GM12878 (cell line): Measurements from ENCODE around the gene C1QTNF9. TPM values are rescaled to one million over a fixed set of nuclear protein-coding genes. Genes with fewer than 3 reads are reported as not detected.

ENCODE experiments used
- ATAC-seq: fragments of 200-7000 bp; cut with Tn5 transposase; 3 replicates; pipeline ENCODE4 v1.9.1; 2020; ENCODE audit warnings: mild to moderate bottlenecking, moderate library complexity
- BruUV-seq: library from RNA; stranded (reverse); fragments of 400-500 nt; replicated peaks from 2 replicates; lab custom pipeline; 2021; lab: Mats Ljungman, UMichigan
- CTCF ChIA-PET: fragments of 300-600 bp; sonication (Branson Sonifier 250); formaldehyde crosslinking; extraction: SDS; loops from one replicate; lab custom pipeline; 2021; ENCODE audit warnings: inconsistent platforms; lab: Yijun Ruan, JAX
- POLR2A ChIA-PET: fragments of 350-600 bp; formaldehyde crosslinking; extraction: SDS; loops from one replicate; lab custom pipeline; 2021; ENCODE audit warnings: inconsistent platforms; lab: Charles Lee
- RAD21 ChIA-PET: fragments of 300-600 bp; sonication (Branson Sonifier 250); formaldehyde crosslinking; loops from one replicate; lab custom pipeline; 2023; ENCODE audit warnings: antibody characterized with exemption; ENCODE audit not compliant: unreplicated experiment; lab: Charles Lee
- SMC1A ChIA-PET: fragments of 300-600 bp; sonication (Branson Sonifier 250); formaldehyde crosslinking; loops from one replicate; lab custom pipeline; 2023; ENCODE audit not compliant: unreplicated experiment, uncharacterized antibody; lab: Charles Lee
- DNase-seq: peaks from one replicate; pipeline ENCODE4 v3.0.0-alpha.2; 2011; ENCODE audit warnings: low read depth, low spot score
- FAIRE-seq: peaks from 3 replicates; lab custom pipeline; 2011; peaks lifted over from hg19 to GRCh38; lab: Jason Lieb, UNC
- H2AFZ ChIP-seq: 2 replicates; pipeline ENCODE4 v1.6.0; 2011; ENCODE audit warnings: low read depth, low read length, control low read depth; ENCODE audit not compliant: control insufficient read depth
- H3K27ac ChIP-seq: 2 replicates; pipeline ENCODE4 v1.5.1; 2011; ENCODE audit warnings: control low read depth; ENCODE audit not compliant: control insufficient read depth, insufficient read depth
- H3K27me3 ChIP-seq, 2 experiments: replicated peaks in 1 of 2; 2 replicates each; pipeline versions ENCODE4 v1.6.0 to v1.6.1; 2011; ENCODE audit warnings: low read length in 1 of 2; ENCODE audit not compliant: control insufficient read depth in 2 of 2, insufficient read depth in 2 of 2
- H3K36me3 ChIP-seq, 2 experiments: 2 replicates each; pipeline ENCODE4 v1.5.1; 2011; ENCODE audit warnings: low read length in 1 of 2; ENCODE audit not compliant: control insufficient read depth in 2 of 2, insufficient read depth in 2 of 2
- H3K4me1 ChIP-seq: 2 replicates; pipeline ENCODE4 v1.6.1; 2011; ENCODE audit warnings: mild to moderate bottlenecking, low read length, moderate library complexity, mixed read lengths; ENCODE audit not compliant: control insufficient read depth, insufficient read depth
- H3K4me2 ChIP-seq: 2 replicates; pipeline ENCODE4 v1.6.0; 2011; ENCODE audit warnings: control low read depth; ENCODE audit not compliant: control insufficient read depth, insufficient read depth
- H3K4me3 ChIP-seq: fragments of 200-600 bp; sonication (generic); 2 replicates; pipeline ENCODE4 v1.5.1; 2016
- H3K79me2 ChIP-seq: 2 replicates; pipeline ENCODE4 v1.6.0; 2011; ENCODE audit warnings: low read length; ENCODE audit not compliant: control insufficient read depth, insufficient read depth
- H3K9ac ChIP-seq: 2 replicates; pipeline ENCODE4 v1.8.0; 2011; ENCODE audit warnings: low read length, control low read depth, mixed read lengths; ENCODE audit not compliant: control insufficient read depth, insufficient read depth
- H3K9me3 ChIP-seq: replicated peaks from 3 replicates; pipeline ENCODE4 v1.5.1; 2011; ENCODE audit warnings: mild to moderate bottlenecking, low read length; ENCODE audit not compliant: control insufficient read depth, insufficient read depth
- H4K20me1 ChIP-seq: 2 replicates; pipeline ENCODE4 v1.6.0; 2011; ENCODE audit not compliant: control insufficient read depth, insufficient read depth
- CBX5 ChIP-seq: sonication (generic); IDR thresholded peaks from 2 replicates; pipeline ENCODE4 v1.6.1; 2016; ENCODE audit warnings: low read depth, moderate library complexity, mild to moderate bottlenecking, inconsistent platforms
- CHD2 ChIP-seq: IDR thresholded peaks from 2 replicates; pipeline ENCODE4 v1.6.1; 2011; ENCODE audit warnings: low read depth, low read length, improper control_type of control experiment, borderline replicate concordance
- CREM ChIP-seq: IDR thresholded peaks from 2 replicates; pipeline ENCODE4 v1.6.1; 2014; ENCODE audit warnings: antibody characterized with exemption, low read depth
- E2F4 ChIP-seq: IDR thresholded peaks from 2 replicates; pipeline ENCODE4 v1.6.1; 2012; ENCODE audit warnings: low read depth, low read length, improper control_type of control experiment
- HCFC1 ChIP-seq: fragments of 150-350 bp; IDR thresholded peaks from 2 replicates; pipeline ENCODE4 v1.6.1; 2014; ENCODE audit warnings: low read length
- HSF1 ChIP-seq: fragments of 150-350 bp; IDR thresholded peaks from 2 replicates; pipeline ENCODE4 v1.6.1; 2014; ENCODE audit warnings: mild to moderate bottlenecking, low read depth, low read length
- MTA2 ChIP-seq: fragments of 450-650 bp; IDR thresholded peaks from 2 replicates; pipeline ENCODE4 v1.6.1; 2016; ENCODE audit warnings: low read depth, mild to moderate bottlenecking, moderate library complexity
- POLR2AphosphoS5 ChIP-seq: IDR thresholded peaks from 2 replicates; pipeline ENCODE4 v1.6.1; 2011; ENCODE audit warnings: mild to moderate bottlenecking, low read length, inconsistent platforms
- RUNX3 ChIP-seq: IDR thresholded peaks from 2 replicates; pipeline ENCODE4 v1.6.1; 2012; ENCODE audit warnings: low read length, inconsistent platforms
- SP1 ChIP-seq: IDR thresholded peaks from one replicate; pipeline ENCODE4 v1.6.1; 2011; ENCODE audit warnings: low read depth, low read length
- SRF ChIP-seq, 2 experiments: IDR thresholded peaks; 2 replicates each; pipeline ENCODE4 v1.6.1; 2011; ENCODE audit warnings: low read depth in 2 of 2, low read length in 2 of 2, mild to moderate bottlenecking in 1 of 2, moderate library complexity in 1 of 2
- USF2 ChIP-seq: IDR thresholded peaks from 2 replicates; pipeline ENCODE4 v1.6.1; 2011; ENCODE audit warnings: low read depth, low read length, improper control_type of control experiment, borderline replicate concordance
- WGBS: methylation state at CpG from one replicate; pipeline ENCODE4 v1.1.6; 2016; ENCODE audit warnings: low lambda C conversion rate; ENCODE audit not compliant: insufficient replicate concordance, insufficient coverage; ENCODE audit errors: missing lambda C conversion rate; 5-methylcytosine and 5-hydroxymethylcytosine counted together
- in situ Hi-C: fragments of 300-500 bp; cut with MboI; formaldehyde crosslinking; loops from 9 replicates; pipeline ENCODE4 v1.14.3; 2018; ENCODE audit warnings: mixed read lengths
- intact Hi-C: fragments of 100-400 bp; cut with micrococcal nuclease; formaldehyde crosslinking; loops from one replicate; pipeline ENCODE4 v1.14.2; 2022; ENCODE audit not compliant: unreplicated experiment
- polyA plus RNA-seq, 11 experiments: library from polyadenylated mRNA; depleted of rRNA in 4 of 11; unstranded in 6 of 11; stranded (reverse) in 5 of 11; fragments of >200 nt; fragmentation: Nextera tagmentation in 4 of 11; fragmentation: Illumina TruSeq in 1 of 11; extraction: Ambion mirVana in 4 of 11; extraction: Trizol in 1 of 11; gene quantifications; 1 replicate in 1 of 11; 2 replicates in 10 of 11; pipeline versions ENCODE4 v1.2.1 to v1.2.3, GENCODE V29; 2011 to 2016; ENCODE audit warnings: inconsistent platforms in 2 of 11, missing spikeins in 2 of 11, low read depth in 1 of 11
- total RNA-seq, 4 experiments: library from RNA; depleted of rRNA in 3 of 4; stranded (reverse); fragments of >200 nt in 3 of 4; fragmentation: Illumina TruSeq in 1 of 4; extraction: Trizol in 1 of 4; gene quantifications; 2 replicates each; pipeline versions ENCODE4 v1.2.1 to v1.2.3, GENCODE V29; 2013 to 2021
- TF ChIP-seq, protein P1 (sequence below): IDR thresholded peaks from 2 replicates; pipeline ENCODE4 v1.6.1; 2012; ENCODE audit warnings: low read length, inconsistent platforms
- TF ChIP-seq, protein P2 (sequence below): fragments of 450-650 bp; formaldehyde crosslinking; IDR thresholded peaks from 2 replicates; pipeline ENCODE4 v1.5.0; 2022; ENCODE audit warnings: mild to moderate bottlenecking, missing genetic modification characterization
- TF ChIP-seq, protein P3 (sequence below): fragments of 450-650 bp; IDR thresholded peaks from 2 replicates; pipeline ENCODE4 v1.6.1; 2017; ENCODE audit warnings: mild to moderate bottlenecking, low read depth, inconsistent platforms; ENCODE audit not compliant: poor library complexity, severe bottlenecking

Gene C1QTNF9
- total and polyA plus RNA-seq, 10 of the 15 experiments (the other 5 are each of a cell fraction or from before 2014, with no cell fraction given), result not detected

- H3K9ac ChIP-seq, result no peak overlapping the region
- WGBS, result 55% methylated on average over 2 of the region's 2 CpGs
- RAD21 ChIA-PET, result no interaction called here
- no TSS peak for BruUV-seq
- SMC1A ChIA-PET, result no interaction called here
- H3K9me3 ChIP-seq, result peaks cover 2% of the 10 kb centered on the region; the same call in 2 of the 3 replicates
- H3K79me2 ChIP-seq, result no peaks in the 10 kb centered on the region
- POLR2A ChIA-PET, result no interaction called here
- no peak overlapping the region for H3K4me3 ChIP-seq
- intact Hi-C loops (no loop called here), in situ Hi-C loops (no loop called here)
- no peaks in the 10 kb centered on the region for H3K36me3 ChIP-seq
- H3K27me3 ChIP-seq, result no peaks in the 10 kb centered on the region
- CTCF ChIA-PET, result no interaction called here
- H2AFZ ChIP-seq, result no peak overlapping the region
- no peaks in the 10 kb centered on the region for H4K20me1 ChIP-seq
- H3K4me2 ChIP-seq, result no peak overlapping the region
- no peak for FAIRE-seq
- ATAC-seq, result no peak
- no peak for DNase-seq
- no peaks in the 10 kb centered on the region for H3K4me1 ChIP-seq
- no peak overlapping the region for H3K27ac ChIP-seq
- TF ChIP-seq, protein P1, sequence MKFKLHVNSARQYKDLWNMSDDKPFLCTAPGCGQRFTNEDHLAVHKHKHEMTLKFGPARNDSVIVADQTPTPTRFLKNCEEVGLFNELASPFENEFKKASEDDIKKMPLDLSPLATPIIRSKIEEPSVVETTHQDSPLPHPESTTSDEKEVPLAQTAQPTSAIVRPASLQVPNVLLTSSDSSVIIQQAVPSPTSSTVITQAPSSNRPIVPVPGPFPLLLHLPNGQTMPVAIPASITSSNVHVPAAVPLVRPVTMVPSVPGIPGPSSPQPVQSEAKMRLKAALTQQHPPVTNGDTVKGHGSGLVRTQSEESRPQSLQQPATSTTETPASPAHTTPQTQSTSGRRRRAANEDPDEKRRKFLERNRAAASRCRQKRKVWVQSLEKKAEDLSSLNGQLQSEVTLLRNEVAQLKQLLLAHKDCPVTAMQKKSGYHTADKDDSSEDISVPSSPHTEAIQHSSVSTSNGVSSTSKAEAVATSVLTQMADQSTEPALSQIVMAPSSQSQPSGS, result no peak
- TF ChIP-seq CHD2, result no peak
- no peak for TF ChIP-seq HSF1
- no peak for TF ChIP-seq RUNX3
- no peak for TF ChIP-seq CREM
- no peak for TF ChIP-seq MTA2
- no peak for TF ChIP-seq E2F4
- TF ChIP-seq, protein P2, sequence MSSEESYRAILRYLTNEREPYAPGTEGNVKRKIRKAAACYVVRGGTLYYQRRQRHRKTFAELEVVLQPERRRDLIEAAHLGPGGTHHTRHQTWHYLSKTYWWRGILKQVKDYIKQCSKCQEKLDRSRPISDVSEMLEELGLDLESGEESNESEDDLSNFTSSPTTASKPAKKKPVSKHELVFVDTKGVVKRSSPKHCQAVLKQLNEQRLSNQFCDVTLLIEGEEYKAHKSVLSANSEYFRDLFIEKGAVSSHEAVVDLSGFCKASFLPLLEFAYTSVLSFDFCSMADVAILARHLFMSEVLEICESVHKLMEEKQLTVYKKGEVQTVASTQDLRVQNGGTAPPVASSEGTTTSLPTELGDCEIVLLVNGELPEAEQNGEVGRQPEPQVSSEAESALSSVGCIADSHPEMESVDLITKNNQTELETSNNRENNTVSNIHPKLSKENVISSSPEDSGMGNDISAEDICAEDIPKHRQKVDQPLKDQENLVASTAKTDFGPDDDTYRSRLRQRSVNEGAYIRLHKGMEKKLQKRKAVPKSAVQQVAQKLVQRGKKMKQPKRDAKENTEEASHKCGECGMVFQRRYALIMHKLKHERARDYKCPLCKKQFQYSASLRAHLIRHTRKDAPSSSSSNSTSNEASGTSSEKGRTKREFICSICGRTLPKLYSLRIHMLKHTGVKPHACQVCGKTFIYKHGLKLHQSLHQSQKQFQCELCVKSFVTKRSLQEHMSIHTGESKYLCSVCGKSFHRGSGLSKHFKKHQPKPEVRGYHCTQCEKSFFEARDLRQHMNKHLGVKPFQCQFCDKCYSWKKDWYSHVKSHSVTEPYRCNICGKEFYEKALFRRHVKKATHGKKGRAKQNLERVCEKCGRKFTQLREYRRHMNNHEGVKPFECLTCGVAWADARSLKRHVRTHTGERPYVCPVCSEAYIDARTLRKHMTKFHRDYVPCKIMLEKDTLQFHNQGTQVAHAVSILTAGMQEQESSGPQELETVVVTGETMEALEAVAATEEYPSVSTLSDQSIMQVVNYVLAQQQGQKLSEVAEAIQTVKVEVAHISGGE (CRISPR knock-in tag), result no peak
- no peak for TF ChIP-seq USF2
- TF ChIP-seq CBX5, result no peak
- no peak for TF ChIP-seq POLR2AphosphoS5
- TF ChIP-seq SP1, result no peak
- TF ChIP-seq HCFC1, result no peak
- TF ChIP-seq SRF (IDR thresholded peaks at IDR 0.05; ENCODE audit: low read depth in 2 of 2, low read length in 2 of 2), result no peak
- TF ChIP-seq, protein P3, sequence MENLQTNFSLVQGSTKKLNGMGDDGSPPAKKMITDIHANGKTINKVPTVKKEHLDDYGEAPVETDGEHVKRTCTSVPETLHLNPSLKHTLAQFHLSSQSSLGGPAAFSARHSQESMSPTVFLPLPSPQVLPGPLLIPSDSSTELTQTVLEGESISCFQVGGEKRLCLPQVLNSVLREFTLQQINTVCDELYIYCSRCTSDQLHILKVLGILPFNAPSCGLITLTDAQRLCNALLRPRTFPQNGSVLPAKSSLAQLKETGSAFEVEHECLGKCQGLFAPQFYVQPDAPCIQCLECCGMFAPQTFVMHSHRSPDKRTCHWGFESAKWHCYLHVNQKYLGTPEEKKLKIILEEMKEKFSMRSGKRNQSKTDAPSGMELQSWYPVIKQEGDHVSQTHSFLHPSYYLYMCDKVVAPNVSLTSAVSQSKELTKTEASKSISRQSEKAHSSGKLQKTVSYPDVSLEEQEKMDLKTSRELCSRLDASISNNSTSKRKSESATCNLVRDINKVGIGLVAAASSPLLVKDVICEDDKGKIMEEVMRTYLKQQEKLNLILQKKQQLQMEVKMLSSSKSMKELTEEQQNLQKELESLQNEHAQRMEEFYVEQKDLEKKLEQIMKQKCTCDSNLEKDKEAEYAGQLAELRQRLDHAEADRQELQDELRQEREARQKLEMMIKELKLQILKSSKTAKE, result no peak
Observed at GRCh38 chr13:24361113-24361512, 51.7 kb downstream of the C1QTNF9 start.
